ENCODE measurements around the gene PLAC9. TPM values are rescaled to one million over a fixed set of nuclear protein-coding genes. Genes with fewer than 3 reads are reported as not detected.

PLAC9 gene
- total RNA-seq, 1 donor from 2014 or later, result not detected

- no peaks in the 10 kb centered on the region for H3K27me3 ChIP-seq
- H3K27ac ChIP-seq, result no peak overlapping the region
- H3K36me3 ChIP-seq, result no peaks in the 10 kb centered on the region
- peaks cover 13% of the 10 kb centered on the region for H3K4me1 ChIP-seq
- Mint-ChIP-seq H3K9me3 (no peaks in the 10 kb centered on the region), H3K27ac (no peak overlapping the region), H3K27me3 (ENCODE audit: insufficient read depth, low read depth) (peaks cover 3% of the 10 kb centered on the region), H3K4me1 (peaks cover 23% of the 10 kb centered on the region), H3K4me3 (no peak overlapping the region), H3K36me3 (peaks cover 3% of the 10 kb centered on the region)
- H3K4me3 ChIP-seq, result no peak overlapping the region
- no peak overlapping the region for H2AFZ ChIP-seq (replicated peaks)
- H3K4me2 ChIP-seq, result no peak overlapping the region
- H3K9ac ChIP-seq, result no peak overlapping the region
- H3F3A ChIP-seq (ENCODE audit: low read depth), result no peaks in the 10 kb centered on the region
- H3K9me3 ChIP-seq (ENCODE audit: low read depth), result no peaks in the 10 kb centered on the region
- no peak for DNase-seq (ENCODE audit: low spot score)
- no peaks in the 10 kb centered on the region for H3K79me2 ChIP-seq (ENCODE audit: low read depth)
- peaks cover 7% of the 10 kb centered on the region for H4K20me1 ChIP-seq (ENCODE audit: low read depth)
- no peak for TF ChIP-seq EZH2 (IDR thresholded peaks at IDR 0.05)
- no peak for TF ChIP-seq CTCF (IDR thresholded peaks at IDR 0.05)
- TF ChIP-seq EZH2phosphoT487 (IDR thresholded peaks at IDR 0.05), result no peak
These were observed 32.6 kb downstream of the PLAC9 start for GRCh38 chr10:80165173-80165572.

GRCh38 chr10:80166581-80167470 is 34.3 kb downstream of the PLAC9 start:
- no peaks in the 10 kb centered on the region for H3K79me2 ChIP-seq (ENCODE audit: low read depth)

GRCh38 chr10:80167471-80168161 is 35.1 kb downstream of the PLAC9 start:
- DNase-seq (ENCODE audit: low spot score), result no peak
- Mint-ChIP-seq H3K27me3 (ENCODE audit: insufficient read depth, low read depth) (peaks cover 11% of the 10 kb centered on the region), H3K27ac (no peak overlapping the region), H3K36me3 (peaks cover 3% of the 10 kb centered on the region), H3K9me3 (no peaks in the 10 kb centered on the region), H3K4me1 (peaks cover 16% of the 10 kb centered on the region), H3K4me3 (no peak overlapping the region)
- H2AFZ ChIP-seq (replicated peaks), result no peak overlapping the region
- H3K27me3 ChIP-seq, result no peaks in the 10 kb centered on the region
- no peaks in the 10 kb centered on the region for H3K9me3 ChIP-seq (ENCODE audit: low read depth)
- H3K27ac ChIP-seq, result no peak overlapping the region
- peaks cover 7% of the 10 kb centered on the region for H4K20me1 ChIP-seq (ENCODE audit: low read depth)
- no peak overlapping the region for H3K4me2 ChIP-seq
- no peaks in the 10 kb centered on the region for H3K79me2 ChIP-seq (ENCODE audit: low read depth)
- H3K4me1 ChIP-seq, result peaks cover 13% of the 10 kb centered on the region
- no peak for TF ChIP-seq CTCF (IDR thresholded peaks at IDR 0.05)
- TF ChIP-seq EZH2 (IDR thresholded peaks at IDR 0.05), result no peak
- no peak for TF ChIP-seq EZH2phosphoT487 (IDR thresholded peaks at IDR 0.05)
- no peaks in the 10 kb centered on the region for H3F3A ChIP-seq (ENCODE audit: low read depth)
- no peak overlapping the region for H3K4me3 ChIP-seq
- no peak overlapping the region for H3K9ac ChIP-seq
- H3K36me3 ChIP-seq, result no peaks in the 10 kb centered on the region

More at GRCh38 chr10:80166581-80167470, 34.3 kb downstream of the PLAC9 start:
- no peaks in the 10 kb centered on the region for H3K27me3 ChIP-seq
- peaks cover 7% of the 10 kb centered on the region for H4K20me1 ChIP-seq (ENCODE audit: low read depth)
- H3K9ac ChIP-seq, result no peak overlapping the region
- H3K4me1 Mint-ChIP-seq, result peaks cover 16% of the 10 kb centered on the region
- no peak for DNase-seq (ENCODE audit: low spot score)
- H3K4me1 ChIP-seq, result peaks cover 9% of the 10 kb centered on the region
- no peak overlapping the region for H3K4me3 Mint-ChIP-seq
- no peak overlapping the region for H3K4me2 ChIP-seq
- H3K36me3 ChIP-seq, result no peaks in the 10 kb centered on the region
- H3K9me3 Mint-ChIP-seq, result no peaks in the 10 kb centered on the region
- H2AFZ ChIP-seq (replicated peaks), result no peak overlapping the region
- no peaks in the 10 kb centered on the region for H3F3A ChIP-seq (ENCODE audit: low read depth)
- no peak overlapping the region for H3K27ac Mint-ChIP-seq
- no peak overlapping the region for H3K27ac ChIP-seq
- H3K4me3 ChIP-seq, result no peak overlapping the region
- peaks cover 3% of the 10 kb centered on the region for H3K36me3 Mint-ChIP-seq
- H3K27me3 Mint-ChIP-seq (ENCODE audit: insufficient read depth, low read depth), result peaks cover 11% of the 10 kb centered on the region
- H3K9me3 ChIP-seq (ENCODE audit: low read depth), result no peaks in the 10 kb centered on the region
- TF ChIP-seq EZH2 (IDR thresholded peaks at IDR 0.05) (no peak), CTCF (IDR thresholded peaks at IDR 0.05) (no peak), EZH2phosphoT487 (IDR thresholded peaks at IDR 0.05) (no peak)

Data from neural progenitor cell (in vitro differentiated cells).